Panc1 (cell line): Measurements from ENCODE around the gene ZNF784. TPM values are rescaled to one million over a fixed set of nuclear protein-coding genes. Genes with fewer than 3 reads are reported as not detected.

Experiments
- ATAC-seq: fragments of 200-7000 bp; cut with Tn5 transposase; 2 replicates; pipeline ENCODE4 v1.9.1; 2020; ENCODE audit warnings: mild to moderate bottlenecking, moderate library complexity
- BruUV-seq: library from RNA; stranded (reverse); fragments of 400-500 nt; replicated peaks from 2 replicates; lab custom pipeline; 2021; lab: Mats Ljungman, UMichigan
- CTCF ChIA-PET: fragments of 300-600 bp; sonication (Branson Sonifier 250); formaldehyde crosslinking; loops from one replicate; lab custom pipeline; 2022; ENCODE audit warnings: antibody characterized with exemption; lab: Charles Lee
- POLR2A ChIA-PET: fragments of 300-600 bp; sonication (Branson Sonifier 250); formaldehyde crosslinking; loops from one replicate; lab custom pipeline; 2022; ENCODE audit warnings: antibody characterized with exemption; lab: Charles Lee
- DNase-seq: peaks from one replicate; pipeline ENCODE4 v3.0.0-alpha.2; 2010; ENCODE audit warnings: low read depth, low spot score
- H3K27ac ChIP-seq: 2 replicates; pipeline ENCODE4 v1.5.1; 2011; ENCODE audit warnings: mild to moderate bottlenecking, low read length, inconsistent platforms
- H3K27me3 ChIP-seq: fragments of 200-500 bp; sonication (Bioruptor generic); 2 replicates; pipeline ENCODE4 v1.6.0; 2014; ENCODE audit warnings: low read length, inconsistent platforms; ENCODE audit not compliant: control insufficient read depth, insufficient read depth
- H3K36me3 ChIP-seq: fragments of 200-500 bp; sonication (Bioruptor generic); 2 replicates; pipeline ENCODE4 v1.5.1; 2014; ENCODE audit warnings: inconsistent platforms, mild to moderate bottlenecking, low read length, moderate library complexity; ENCODE audit not compliant: control insufficient read depth, insufficient read depth
- H3K4me1 ChIP-seq: 2 replicates; pipeline ENCODE4 v1.5.1; 2011; ENCODE audit warnings: inconsistent platforms, mild to moderate bottlenecking, low read length, moderate library complexity; ENCODE audit not compliant: control insufficient read depth, insufficient read depth
- H3K4me3 ChIP-seq, 2 experiments: 2 replicates each; pipeline ENCODE4 v1.5.1; 2011 to 2012; ENCODE audit warnings: low read depth in 2 of 2, low read length in 2 of 2, mild to moderate bottlenecking in 2 of 2, inconsistent platforms in 1 of 2, moderate library complexity in 1 of 2
- H3K9me3 ChIP-seq: fragments of 200-500 bp; sonication (Bioruptor generic); 2 replicates; pipeline ENCODE4 v1.5.1; 2014; ENCODE audit warnings: low read depth, mild to moderate bottlenecking, inconsistent platforms, low read length, moderate library complexity; ENCODE audit not compliant: control insufficient read depth, insufficient read depth
- POLR2AphosphoS5 ChIP-seq: IDR thresholded peaks from 2 replicates; pipeline ENCODE4 v1.6.1; 2012; ENCODE audit warnings: mild to moderate bottlenecking, low read depth, low read length, moderate library complexity
- SIN3A ChIP-seq: IDR thresholded peaks from 2 replicates; pipeline ENCODE4 v1.6.1; 2012; ENCODE audit warnings: low read depth, mild to moderate bottlenecking, low read length, moderate library complexity, borderline replicate concordance; ENCODE audit not compliant: insufficient read depth
- TCF7L2 ChIP-seq: IDR thresholded peaks from 2 replicates; pipeline ENCODE4 v1.6.1; 2011; ENCODE audit warnings: mild to moderate bottlenecking, low read depth, low read length, inconsistent platforms
- in situ Hi-C: cut with HindIII; loops from 2 replicates; pipeline ENCODE4 v1.10.0; 2016; ENCODE audit warnings: low sequenced_read_pairs, low pct_unique_long_range_greater_than_20kb
- intact Hi-C: fragments of 100-400 bp; cut with micrococcal nuclease; formaldehyde crosslinking; loops from one replicate; pipeline ENCODE4 v1.10.0; 2022; ENCODE audit not compliant: unreplicated experiment
- total RNA-seq: library from RNA; stranded (reverse); gene quantifications from one replicate; pipeline ENCODE4 v1.2.1, GENCODE V29; 2021; ENCODE audit not compliant: unreplicated experiment
- TF ChIP-seq, protein P1 (sequence below), 2 experiments: IDR thresholded peaks; 2 replicates each; pipeline ENCODE4 v1.6.1; 2011 to 2012; ENCODE audit warnings: low read depth in 2 of 2, control low read depth in 1 of 2, low read length in 1 of 2, mild to moderate bottlenecking in 1 of 2, moderate library complexity in 1 of 2; ENCODE audit not compliant: insufficient read depth in 1 of 2
- TF ChIP-seq, protein P2 (sequence below): fragments of 450-650 bp; IDR thresholded peaks from 2 replicates; pipeline ENCODE4 v1.5.1; 2017; ENCODE audit warnings: mild to moderate bottlenecking

The ZNF784 gene
- total RNA-seq, 1 experiment from 2014 or later: 8.9 TPM

DNA sequence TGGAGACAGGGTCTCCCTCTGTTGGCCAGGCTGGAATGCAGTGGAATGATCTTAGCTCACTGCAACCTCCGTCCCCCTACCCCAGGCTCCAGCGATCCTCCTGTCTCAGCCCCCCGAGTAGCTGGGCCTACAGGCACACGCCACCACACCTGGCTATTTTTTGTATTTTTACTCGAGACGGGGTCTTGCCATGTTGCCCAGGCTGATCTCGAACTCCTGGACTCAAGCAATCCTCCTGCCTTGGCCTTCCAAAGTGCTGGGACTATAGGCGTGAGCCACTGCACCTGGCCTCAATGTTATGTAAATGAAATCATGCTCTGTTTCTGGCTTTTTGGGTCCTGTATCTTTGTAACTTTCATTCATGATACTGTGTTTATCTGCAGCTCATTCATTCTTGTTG lies 35.6 kb downstream of the ZNF784 start:
- no peak overlapping the region for H3K4me3 ChIP-seq
- ATAC-seq (no peak), DNase-seq (no peak)
- BruUV-seq: no TSS peak
- H3K4me1 ChIP-seq: peaks cover 10% of the 10 kb centered on the region
- no peaks in the 10 kb centered on the region for H3K27me3 ChIP-seq
- no peak overlapping the region for H3K27ac ChIP-seq
- ChIA-PET CTCF (no interaction called here), POLR2A (no interaction called here)
- TF ChIP-seq TCF7L2: no peak
- TF ChIP-seq POLR2AphosphoS5: no peak
- TF ChIP-seq, protein P1, sequence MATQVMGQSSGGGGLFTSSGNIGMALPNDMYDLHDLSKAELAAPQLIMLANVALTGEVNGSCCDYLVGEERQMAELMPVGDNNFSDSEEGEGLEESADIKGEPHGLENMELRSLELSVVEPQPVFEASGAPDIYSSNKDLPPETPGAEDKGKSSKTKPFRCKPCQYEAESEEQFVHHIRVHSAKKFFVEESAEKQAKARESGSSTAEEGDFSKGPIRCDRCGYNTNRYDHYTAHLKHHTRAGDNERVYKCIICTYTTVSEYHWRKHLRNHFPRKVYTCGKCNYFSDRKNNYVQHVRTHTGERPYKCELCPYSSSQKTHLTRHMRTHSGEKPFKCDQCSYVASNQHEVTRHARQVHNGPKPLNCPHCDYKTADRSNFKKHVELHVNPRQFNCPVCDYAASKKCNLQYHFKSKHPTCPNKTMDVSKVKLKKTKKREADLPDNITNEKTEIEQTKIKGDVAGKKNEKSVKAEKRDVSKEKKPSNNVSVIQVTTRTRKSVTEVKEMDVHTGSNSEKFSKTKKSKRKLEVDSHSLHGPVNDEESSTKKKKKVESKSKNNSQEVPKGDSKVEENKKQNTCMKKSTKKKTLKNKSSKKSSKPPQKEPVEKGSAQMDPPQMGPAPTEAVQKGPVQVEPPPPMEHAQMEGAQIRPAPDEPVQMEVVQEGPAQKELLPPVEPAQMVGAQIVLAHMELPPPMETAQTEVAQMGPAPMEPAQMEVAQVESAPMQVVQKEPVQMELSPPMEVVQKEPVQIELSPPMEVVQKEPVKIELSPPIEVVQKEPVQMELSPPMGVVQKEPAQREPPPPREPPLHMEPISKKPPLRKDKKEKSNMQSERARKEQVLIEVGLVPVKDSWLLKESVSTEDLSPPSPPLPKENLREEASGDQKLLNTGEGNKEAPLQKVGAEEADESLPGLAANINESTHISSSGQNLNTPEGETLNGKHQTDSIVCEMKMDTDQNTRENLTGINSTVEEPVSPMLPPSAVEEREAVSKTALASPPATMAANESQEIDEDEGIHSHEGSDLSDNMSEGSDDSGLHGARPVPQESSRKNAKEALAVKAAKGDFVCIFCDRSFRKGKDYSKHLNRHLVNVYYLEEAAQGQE (IDR thresholded peaks at IDR 0.05; ENCODE audit: insufficient read depth in 1 of 2, low read depth in 2 of 2, low read length in 1 of 2): no peak
- no peak for TF ChIP-seq SIN3A
- TF ChIP-seq, protein P2, sequence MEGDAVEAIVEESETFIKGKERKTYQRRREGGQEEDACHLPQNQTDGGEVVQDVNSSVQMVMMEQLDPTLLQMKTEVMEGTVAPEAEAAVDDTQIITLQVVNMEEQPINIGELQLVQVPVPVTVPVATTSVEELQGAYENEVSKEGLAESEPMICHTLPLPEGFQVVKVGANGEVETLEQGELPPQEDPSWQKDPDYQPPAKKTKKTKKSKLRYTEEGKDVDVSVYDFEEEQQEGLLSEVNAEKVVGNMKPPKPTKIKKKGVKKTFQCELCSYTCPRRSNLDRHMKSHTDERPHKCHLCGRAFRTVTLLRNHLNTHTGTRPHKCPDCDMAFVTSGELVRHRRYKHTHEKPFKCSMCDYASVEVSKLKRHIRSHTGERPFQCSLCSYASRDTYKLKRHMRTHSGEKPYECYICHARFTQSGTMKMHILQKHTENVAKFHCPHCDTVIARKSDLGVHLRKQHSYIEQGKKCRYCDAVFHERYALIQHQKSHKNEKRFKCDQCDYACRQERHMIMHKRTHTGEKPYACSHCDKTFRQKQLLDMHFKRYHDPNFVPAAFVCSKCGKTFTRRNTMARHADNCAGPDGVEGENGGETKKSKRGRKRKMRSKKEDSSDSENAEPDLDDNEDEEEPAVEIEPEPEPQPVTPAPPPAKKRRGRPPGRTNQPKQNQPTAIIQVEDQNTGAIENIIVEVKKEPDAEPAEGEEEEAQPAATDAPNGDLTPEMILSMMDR: no peak
- intact Hi-C loops: no loop called here
- in situ Hi-C loops: no loop called here
- H3K9me3 ChIP-seq: no peaks in the 10 kb centered on the region
- H3K36me3 ChIP-seq: no peaks in the 10 kb centered on the region

DNA sequence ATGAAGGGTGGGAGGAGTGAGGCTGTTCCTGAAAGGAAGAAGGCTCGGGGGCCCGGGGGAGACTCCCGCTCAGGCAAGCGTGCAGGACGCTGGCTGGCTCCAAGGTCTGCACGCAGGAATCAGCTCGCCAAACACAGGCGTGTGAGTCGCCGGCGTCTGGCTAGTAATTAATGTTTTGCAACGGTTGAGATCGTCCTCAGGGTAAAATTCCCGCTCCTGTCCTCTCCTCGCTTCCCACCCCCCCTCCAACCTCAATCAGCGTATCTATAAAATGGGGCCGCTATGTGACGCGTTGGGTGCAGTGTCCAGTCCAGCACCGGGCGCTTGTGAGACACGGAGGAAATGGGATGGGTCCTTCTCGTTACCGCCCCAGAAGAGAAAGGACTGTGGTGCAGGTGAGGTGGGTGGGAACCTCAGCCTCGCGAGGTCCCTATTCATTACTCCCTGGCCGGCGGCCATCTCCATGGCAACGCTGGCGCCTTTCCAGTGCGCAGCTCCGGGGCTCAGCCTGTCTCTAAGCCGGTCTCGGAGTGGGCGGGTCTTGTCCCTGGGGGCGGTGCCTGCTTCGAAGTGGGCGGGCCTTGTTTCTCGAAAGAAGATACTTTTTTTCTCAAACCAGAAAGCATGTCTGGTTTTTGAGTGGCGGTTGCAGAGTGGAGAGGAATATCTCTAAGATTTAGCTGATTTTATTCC lies 37.2 kb downstream of the ZNF784 start:
- H3K4me3 ChIP-seq: peak overlapping the region; percentile 51 to 79
- no peaks in the 10 kb centered on the region for H3K27me3 ChIP-seq
- H3K27ac ChIP-seq: peak overlapping the region; percentile 52
- ChIA-PET CTCF (interaction anchor here (0.6 kb wide), 1 partner anchor 81 kb away, joined by 3 read pairs; no protein-coding TSS in a partner anchor), POLR2A (interaction anchor here (0.5 kb wide), 1 partner anchor 118 kb away, joined by 4 read pairs; no protein-coding TSS in a partner anchor)
- no peaks in the 10 kb centered on the region for H3K36me3 ChIP-seq
- ATAC-seq (peak; percentile 91), DNase-seq (peak; percentile 67)
- TF ChIP-seq, protein P2: no peak
- 0 out of 2 replicates have a peak, but pooled peaks have one; percentile 23 for TF ChIP-seq TCF7L2
- 0 out of 2 replicates have a peak, but pooled peaks have one; percentile 37 for TF ChIP-seq SIN3A
- TF ChIP-seq, protein P1 (IDR thresholded peaks at IDR 0.05; ENCODE audit: insufficient read depth in 1 of 2, low read depth in 2 of 2, low read length in 1 of 2): 0 out of 4 replicates have a peak, but pooled peaks of 1 of the 2 experiments have one; percentile 29
- peak; percentile 54; the same call in 1 of the 2 replicates for TF ChIP-seq POLR2AphosphoS5
- BruUV-seq: no TSS peak
- in situ Hi-C loops: no loop called here
- peaks cover 12% of the 10 kb centered on the region for H3K4me1 ChIP-seq
- intact Hi-C loops: no loop called here
- H3K9me3 ChIP-seq: no peaks in the 10 kb centered on the region
